Suppressor macrophage (primary cell): Measurements from ENCODE around the gene M1AP.
"Not testable (repeated sequence)": the region's sequence is repeated elsewhere in the genome, so short reads cannot be mapped to it uniquely, and the experiment has no call there.

Experiments used
- DNase-seq, 4 experiments: peaks; one replicate each; pipeline ENCODE4 v3.0.0-alpha.2; 2020 to 2022

The M1AP gene

DNA sequence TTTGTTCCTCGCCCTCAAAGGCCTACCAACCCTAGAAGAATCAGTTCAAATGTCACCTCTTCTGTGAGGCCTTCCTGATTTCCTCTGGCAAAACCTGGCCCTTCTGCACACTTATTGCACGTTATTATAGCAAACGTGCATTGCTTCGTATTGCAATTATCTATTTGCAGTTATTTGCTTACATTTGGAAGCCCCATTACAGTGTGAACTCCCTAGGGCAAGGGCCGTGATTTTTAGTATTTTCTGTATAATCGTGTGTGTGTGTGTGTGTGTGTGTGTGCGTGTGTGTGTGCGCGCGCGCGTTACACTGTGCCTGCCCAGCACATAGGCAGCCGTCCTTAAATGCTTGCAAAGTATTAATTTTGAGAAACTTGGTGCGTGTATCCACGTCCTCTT lies 5.5 kb upstream of the M1AP start:
- DNase-seq: no peak

DNA sequence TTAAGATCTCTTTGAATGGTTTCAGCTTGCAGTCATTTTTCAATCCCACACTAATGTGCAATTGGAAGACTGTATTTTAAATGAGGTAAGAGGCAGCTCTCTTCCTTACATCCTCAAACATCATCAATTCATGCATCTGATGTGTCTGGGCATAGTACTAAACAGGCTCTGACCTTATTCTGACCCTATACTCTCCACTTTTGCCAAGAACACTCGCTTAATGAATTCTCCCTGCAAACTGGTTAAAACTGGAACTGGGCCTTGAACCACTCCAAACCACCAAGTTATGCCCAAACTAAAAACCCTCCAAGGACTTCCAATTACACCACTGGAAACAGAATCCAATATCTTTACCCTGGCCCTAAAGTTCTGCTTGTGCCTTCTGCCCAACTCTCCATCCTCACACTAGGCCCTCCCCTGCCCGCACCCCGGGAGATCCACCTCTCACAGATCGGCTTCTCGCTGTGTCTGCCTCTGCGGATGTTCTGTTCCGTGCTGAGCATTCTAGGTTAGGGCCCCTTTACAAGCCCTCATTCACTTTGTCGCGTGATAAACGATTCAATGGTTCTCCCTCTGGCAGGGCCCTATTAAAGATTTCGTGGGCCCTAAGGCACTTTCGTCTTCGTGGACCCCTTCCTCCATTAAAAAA lies 1.2 kb downstream of the M1AP start:
- no peak for DNase-seq

DNA sequence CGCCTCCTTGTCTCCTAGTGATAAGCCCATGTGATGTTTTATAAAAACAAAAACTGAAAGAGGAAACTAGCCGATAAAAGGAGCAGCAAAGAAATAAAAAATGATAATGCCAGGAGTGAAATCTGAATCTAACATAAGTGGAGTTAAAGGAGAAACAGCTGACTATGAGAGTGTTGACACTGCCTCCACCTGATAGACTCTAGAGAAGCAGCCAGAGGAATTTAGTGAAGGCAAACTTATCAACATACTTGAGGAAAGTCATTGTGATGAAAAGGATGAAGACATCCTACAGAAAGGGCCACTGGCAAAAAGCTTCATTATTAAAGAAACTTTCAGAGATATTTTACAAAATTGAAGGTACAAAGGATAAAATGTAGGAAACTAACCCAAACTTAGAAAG lies 1.9 kb downstream of the M1AP start:
- no peak for DNase-seq

DNA sequence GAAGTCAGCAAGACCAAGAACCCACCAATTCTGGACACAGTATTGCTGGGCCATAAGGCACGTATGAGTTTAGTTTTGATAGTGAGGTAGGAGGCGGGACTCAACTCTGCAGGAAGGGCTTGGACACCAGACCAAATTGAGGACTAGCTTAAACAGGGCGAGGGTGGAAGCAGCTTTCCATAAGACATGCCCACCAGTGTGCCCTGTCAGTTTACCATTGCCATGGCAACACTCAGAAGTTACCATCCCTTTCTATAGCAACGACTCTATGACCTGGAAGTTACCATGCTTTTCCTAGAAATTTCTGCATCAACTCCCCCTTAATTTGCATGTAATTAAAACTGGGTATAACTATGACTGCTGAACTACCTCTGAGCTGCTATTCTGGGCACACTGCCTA lies 2.8 kb downstream of the M1AP start:
- no peak for DNase-seq

DNA sequence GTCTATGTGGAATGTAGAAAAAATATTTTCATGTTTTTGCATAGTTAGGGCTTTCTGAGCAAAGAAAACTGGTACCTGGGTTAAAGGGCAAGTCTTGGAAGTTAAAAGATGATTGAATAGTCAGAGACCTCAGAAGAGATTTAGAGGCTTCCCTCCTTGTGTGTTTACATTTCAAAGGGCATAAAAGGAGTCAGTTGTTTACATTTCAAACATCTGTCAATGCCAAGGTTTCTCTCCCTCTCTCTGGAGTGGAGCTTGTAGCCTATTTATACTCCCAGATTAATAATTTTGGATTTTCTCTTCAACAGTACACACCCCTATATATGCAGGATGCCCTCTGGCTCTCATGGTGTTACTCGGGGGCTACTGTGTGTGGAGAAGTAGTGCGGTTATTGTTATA lies 8.6 kb downstream of the M1AP start:
- DNase-seq: no peak

DNA sequence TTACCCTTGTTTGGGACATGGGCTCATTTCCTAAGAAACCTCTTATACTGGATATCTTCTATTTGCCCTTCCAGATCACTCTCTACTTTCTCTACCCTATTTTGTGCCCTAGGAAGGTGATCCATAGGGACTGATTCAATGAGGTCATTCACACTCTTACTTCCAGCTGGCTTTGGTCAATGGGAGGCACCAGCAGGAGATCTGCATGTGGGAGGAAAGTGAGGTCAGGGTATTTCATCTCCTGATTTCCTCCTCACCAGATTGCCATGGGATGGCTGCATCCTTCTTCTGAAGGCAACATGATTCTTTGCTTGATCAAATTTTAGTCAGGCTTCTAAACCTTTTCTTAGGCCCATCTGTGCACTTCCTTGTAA lies 15.2 kb downstream of the M1AP start:
- DNase-seq: peak in 1 of 4 experiments; percentile 14

DNA sequence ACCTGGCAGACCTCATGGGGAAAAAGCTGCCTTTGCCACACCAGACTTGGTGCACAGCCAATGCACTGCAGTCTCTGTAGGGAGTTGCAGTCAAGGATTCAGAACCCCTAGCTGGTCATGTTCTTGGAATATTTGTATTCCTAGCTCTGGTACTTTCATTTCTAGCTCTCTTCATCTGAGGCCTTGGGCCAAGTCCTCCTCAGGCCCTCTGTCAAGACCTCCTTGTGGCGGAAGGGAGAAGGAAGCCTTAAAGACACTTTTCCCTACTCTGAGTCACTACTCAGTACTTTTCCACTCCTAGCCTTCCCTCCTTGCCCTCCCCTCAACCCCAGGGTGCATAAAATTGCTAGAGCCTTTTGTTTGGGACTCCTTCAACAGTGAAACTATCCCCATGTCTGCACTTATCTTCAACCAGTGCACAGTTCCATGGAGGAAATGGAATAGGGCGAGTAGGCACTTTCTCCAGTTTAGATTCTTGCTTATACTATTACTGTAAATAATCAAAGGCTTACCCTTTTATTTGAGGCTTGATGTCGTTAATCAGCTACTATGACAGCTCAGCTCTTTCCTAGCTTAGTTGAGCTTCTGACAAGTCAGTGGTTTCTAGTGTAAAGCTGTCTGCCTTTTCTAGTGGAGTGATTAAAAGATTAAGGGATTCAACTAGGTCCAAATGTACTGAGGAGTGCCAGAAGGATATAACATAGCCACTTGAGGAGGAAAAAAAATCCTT lies 15.8 kb downstream of the M1AP start:
- DNase-seq: no peak

DNA sequence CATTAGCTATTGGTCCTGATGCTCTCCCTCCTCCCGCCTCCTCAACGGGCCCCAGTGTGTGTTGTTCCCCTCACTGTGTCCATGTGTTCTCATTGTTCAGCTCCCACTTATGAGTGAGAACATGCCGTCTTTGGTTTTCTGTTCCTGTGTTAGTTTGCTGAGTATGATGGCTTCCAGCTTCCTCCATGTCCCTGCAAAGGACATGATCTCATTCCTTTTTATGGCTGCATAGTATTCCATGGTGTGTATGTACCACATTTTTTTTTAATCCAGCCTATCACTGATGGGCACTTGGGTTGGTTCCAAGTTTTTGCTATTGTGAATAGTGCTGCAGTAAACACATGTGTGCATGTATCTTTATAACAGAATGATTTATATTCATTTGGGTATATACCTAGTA lies 17.7 kb downstream of the M1AP start:
- DNase-seq: not testable (repeated sequence)

DNA sequence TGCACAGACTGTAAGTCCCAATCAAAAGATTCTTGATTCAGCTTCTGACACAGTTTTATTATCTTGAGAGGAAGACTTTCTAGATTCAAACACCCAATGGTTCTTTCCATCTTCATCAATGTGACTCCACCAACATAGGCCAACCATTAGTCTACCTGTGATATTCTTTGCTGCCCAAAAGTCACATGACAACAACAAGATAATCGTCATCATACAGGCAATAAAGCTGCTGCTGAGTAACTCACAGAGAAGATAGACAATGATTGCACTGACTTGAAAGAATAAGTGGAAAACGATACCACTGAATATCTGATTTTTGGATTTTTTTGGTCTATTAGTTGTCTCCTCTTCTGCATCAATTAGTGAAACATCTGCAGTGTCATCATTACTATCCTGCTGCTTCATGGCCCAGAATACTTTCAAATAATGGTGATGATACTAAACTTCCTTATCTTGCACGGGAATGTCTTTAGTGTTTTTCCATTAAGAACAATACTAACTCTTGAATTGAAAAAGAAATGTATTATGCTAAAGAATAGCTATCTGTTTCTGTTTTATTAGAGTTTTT lies 19.5 kb downstream of the M1AP start:
- no peak for DNase-seq

DNA sequence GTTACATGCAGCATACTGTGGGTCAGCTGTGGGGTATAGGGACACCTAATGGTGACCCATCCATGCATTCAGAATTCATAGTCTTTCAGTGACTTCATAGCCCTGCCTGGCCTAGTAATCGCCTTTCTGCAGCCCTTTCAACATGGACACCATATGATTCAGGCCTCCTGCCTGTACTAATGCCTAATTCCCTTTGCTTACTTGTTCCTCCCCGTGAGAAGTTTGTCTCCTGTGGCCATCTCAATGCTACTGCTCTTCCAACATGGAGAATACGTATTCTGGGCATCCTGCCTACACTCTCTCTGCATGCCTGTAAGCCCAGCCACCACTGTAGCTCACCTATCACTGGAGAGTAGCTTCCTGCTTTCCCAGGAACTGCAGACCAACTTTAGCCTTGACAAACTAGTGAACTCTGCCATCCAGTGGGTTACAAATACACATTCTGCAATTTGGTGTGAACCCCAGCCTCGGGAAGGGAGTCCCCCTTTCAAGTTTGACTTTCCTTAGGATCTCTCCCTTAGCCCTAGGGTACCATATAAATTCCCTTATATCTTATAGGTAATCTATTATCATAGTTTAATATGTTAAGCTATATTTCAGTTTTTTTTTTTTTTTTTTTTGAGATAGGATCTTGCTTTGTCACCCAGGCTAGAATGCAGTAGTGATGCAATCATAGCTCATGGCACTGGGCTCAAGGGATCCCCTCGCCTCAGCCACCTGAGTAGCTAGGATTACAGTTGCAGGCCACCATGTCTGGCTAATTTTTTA lies 22.3 kb downstream of the M1AP start:
- DNase-seq: no peak

DNA sequence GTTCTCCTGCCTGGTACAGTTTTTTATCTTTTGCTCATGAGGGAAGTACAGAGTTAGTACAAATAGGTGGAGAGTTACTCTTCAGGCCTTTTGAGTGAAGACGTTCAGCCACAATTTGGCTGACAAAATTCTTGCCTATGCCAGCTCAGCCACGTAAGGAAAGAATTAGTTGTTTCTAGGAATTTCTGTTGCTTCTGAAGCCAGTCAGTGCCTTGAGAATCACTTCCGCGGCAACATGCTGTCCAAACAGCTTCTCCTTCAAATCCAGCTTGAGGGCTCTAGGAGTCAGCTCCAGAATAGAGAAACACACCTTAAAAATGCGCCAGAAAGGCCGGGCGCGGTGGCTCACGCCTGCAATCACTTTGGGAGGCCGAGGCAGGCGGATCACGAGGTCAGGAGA lies 27.5 kb downstream of the M1AP start:
- no peak for DNase-seq

DNA sequence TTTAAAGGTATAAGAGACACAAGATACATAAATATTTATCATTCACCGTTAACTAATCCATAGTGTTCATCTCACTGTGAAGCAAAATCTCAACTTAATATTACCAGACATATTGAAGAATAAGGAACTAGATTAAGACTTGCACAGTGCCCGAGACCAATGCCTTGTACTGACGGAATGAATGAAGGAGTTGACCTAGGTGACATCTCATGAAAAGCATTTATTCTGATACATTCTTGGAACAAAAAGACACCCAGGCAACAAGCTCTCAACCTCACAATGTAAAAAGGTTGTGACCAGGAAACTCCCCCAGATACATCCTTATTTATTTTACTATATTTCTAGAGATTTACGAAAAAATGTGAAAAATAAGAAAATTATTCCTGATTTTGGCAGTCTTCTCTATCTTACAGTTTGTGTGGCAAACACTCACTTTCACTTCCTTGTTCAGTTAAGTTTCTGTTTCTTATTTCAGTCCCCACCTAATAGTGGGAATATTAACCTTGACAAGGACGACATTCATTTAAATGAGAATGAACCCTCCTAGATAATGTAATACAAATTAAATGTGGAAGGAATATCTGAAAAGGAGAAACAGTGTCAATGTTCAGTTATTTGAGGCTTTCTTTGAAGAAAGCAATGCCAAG lies 28.4 kb downstream of the M1AP start:
- peak in 2 of 4 experiments; percentile 32 to 47 for DNase-seq

DNA sequence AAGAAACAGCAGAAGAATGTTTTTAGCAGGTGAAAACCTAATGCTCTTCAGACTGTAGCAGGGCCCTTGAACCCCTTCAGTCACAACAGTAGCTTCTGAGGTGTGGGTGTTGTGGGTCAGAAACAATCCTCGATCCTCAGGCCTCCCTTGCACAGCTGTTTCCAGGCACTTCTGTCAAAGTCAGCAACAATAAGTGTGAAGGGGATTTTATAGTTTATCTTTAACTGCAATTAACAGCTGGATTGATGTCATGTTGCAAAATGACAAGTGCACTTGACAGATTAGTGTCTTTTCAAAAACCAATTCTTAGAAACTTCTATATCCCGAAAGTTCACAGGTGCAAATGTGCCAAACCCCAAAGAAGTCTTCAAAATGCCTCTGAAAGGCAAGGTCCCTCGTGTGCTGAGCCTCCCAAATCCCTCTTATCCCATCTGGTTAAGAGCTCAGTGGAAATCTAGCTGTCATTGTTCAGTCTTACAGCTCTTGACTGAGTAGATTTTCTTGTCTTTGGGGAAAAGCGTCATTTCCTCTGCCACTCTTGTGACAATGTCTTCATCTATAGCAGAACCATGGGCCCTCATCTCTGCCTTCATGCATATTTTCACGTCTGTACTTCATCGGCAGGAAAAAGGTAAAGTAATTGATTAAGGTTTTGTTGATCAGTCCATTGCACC lies 29.6 kb downstream of the M1AP start:
- DNase-seq: no peak

DNA sequence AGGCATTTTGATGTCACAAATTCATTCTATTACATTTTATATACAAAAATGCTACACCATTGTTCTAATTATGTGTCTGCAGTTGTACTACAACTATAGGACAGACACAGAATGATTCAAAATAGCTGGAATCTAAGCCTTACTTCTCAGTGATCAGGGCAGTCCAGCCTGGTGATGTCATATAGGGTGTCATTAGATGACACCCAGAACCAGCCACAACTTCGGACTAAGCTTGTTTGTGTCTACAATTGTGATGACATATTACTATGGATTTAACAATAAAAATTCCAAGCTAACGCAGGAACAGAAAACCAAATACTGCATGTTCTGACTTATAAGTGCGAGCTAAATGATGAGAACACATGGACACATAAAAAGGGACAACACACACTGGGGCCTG lies 31.0 kb downstream of the M1AP start:
- DNase-seq: no peak

DNA sequence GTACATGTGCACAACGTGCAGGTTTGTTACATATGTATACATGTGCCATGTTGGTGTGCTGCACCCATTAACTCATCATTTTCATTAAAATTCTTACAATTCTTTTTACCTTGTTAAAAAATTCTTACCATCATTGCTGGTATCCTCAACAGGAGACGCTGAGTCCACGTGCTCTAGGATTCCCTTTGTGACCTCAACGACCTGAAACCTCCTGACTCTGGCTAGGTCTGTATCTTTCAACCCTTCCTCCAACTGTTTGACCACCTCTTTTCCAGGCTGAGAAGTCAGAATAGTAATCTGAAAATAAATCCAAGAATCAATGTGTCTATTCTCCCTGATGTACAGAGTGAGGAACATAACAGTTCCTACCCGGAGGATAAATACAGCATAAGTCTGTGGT lies 41.2 kb downstream of the M1AP start:
- no peak for DNase-seq

DNA sequence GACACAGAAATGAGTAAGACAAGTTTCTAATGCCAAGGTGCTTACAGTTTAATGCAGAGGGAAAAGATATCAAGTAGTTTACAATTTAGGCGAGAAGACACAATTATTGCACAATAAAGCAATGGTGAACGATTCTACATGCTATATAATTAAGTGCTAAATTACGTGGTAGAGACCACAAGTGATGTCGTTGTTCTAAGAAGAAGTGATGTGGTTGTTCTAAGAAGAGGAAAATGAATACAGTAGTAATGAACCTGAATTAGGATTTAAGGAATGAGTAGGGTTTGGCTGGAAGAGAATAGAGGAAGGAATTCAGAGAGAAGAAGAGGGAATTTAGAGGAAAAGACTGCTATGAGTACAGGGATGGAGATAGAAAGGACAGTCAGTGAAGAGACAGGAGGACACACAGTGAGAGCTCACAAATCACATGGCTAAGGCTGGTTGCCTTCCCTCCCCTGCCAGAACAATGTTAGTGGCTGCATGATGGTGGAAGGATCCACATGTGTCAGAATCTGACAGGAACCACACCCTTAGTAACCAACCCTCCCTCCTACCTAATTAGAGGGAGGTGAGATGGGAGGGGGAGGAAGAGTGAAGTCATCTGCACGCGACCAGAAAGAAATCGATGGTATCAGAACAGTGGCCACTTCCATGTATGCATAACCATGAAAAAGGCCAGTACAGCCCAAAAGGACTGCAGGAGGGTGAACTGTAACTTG lies 44.7 kb downstream of the M1AP start:
- no peak for DNase-seq

DNA sequence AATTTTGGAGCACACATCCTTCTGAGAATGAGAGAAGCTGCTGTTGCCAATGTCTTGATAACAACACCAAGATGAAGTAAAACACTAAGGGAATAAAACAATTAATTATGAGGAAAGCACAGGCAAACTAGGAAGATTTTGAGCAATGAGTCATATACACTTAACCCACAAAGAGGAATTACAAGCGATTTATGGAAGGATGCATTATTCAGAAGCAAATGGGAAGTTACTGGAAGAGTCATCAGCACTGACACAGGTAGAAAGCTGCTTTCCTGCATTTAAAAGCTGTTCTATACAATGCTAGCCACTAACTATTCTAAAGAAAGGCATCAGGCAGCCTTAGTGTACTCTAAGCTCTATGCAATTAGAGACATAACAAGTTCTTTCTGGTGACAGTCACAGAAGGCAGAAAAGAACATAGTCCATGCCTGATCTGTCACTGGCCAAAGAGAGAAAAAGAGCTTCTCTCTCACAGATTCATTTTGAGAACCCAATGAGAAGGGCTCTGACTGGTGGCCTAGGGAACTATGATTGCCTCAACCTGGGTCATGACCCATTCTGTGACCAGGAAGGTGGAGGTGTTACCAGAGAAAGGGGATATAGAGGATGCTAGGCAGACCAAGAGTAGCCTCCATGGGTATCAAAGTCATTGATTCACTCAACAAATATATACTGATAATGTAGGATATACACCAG lies 45.4 kb downstream of the M1AP start:
- peak in 2 of 4 experiments; percentile 52 to 54 for DNase-seq

DNA sequence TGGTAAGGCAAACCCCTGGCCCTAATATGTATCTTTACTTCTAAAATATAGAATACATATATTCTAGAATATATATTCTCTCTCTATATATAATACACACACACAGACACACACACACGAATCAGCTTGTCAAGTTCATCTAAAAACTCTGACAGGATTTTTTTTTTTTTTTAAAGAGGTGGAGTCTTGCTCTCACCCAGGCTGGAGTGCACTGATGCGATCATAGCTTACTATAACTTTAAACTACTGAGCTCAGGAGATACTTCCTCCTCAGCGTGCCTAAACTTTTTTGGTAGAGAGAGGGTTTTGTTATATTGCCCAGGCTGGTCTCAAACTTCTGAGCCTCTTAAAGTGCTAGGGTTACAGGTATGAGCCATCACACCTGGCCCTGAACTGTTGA lies 48.5 kb downstream of the M1AP start:
- no peak for DNase-seq

DNA sequence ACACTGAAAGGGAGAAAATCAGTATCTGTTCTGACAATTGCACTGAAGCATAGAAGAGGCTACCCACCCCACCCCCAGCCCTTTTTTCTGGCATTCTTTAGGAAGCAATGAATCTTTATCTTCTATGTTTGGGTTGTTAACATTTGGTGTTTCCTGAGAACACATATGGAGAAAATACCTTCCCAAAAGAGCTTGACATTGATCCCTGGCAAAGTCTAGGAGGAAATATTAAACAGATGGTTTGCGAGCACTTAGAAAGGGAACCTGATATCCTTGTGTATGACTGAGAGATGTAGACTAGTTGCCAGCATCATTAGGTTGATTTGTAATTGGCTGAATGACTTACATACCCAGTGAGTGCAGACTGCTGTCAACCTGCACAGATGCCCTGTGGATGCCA lies 50.7 kb downstream of the M1AP start:
- DNase-seq: no peak

DNA sequence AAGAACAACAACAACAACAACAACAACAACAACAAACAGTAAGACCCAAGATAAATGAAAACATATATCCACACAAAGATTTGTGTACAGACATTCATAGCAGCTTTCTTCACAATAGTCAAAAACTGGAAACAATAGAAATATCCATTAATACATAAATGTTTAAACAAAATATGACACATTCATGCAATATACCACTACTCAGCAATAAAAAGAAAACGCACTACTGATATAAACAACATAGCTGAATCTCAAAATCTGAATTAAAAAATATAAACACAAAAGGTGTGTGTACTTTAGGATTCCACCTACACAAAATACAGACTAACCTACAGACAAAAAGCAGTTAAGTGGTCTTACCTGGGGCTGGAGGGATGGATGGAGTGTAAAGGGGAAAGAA lies 51.5 kb downstream of the M1AP start:
- DNase-seq: no peak
